ENCODE data around the gene SLC12A8.
A peak's percentile ranks its signal among the peaks of the same experiment; 100 is the strongest.

SLC12A8 gene

GRCh38 chr3:125151916-125152315, 60.6 kb downstream of the SLC12A8 start:
- Histone ChIP-seq H3K27me3 (no peaks in the 10 kb centered on the region), H3K36me3 (no peaks in the 10 kb centered on the region), H3K4me1 (no peaks in the 10 kb centered on the region), H3K4me3 (ENCODE audit: low read depth, low read length) (no peak overlapping the region), H3K9me3 (no peaks in the 10 kb centered on the region)
- no peak for DNase-seq
- no peak for TF ChIP-seq CTCF (IDR thresholded peaks at IDR 0.05; ENCODE audit: low read depth, low read length)

DNA sequence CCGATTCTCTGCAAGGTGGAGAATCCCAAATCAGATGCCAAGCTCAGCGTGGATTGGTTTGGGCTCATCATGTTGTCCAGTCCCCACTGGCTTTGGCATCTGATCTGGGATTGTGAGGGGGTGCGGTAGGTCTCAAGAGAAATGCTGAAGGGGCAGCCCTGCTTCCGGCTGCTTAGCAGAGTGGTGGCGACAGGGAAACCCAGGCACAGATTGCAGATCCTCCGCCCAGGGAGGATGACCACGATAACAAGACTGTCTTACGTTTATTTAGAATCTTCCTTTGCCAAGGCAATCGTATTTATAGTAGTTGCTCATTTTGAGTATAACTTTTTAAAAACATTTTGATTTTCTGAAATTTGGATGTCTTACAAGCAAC, 61.1 kb downstream of the SLC12A8 start:
- no peaks in the 10 kb centered on the region for H3K4me1 ChIP-seq
- no peaks in the 10 kb centered on the region for H3K27me3 ChIP-seq
- no peaks in the 10 kb centered on the region for H3K36me3 ChIP-seq
- H3K4me3 ChIP-seq (ENCODE audit: low read depth, low read length), result no peak overlapping the region
- no peak for TF ChIP-seq CTCF (IDR thresholded peaks at IDR 0.05; ENCODE audit: low read depth, low read length)
- no peaks in the 10 kb centered on the region for H3K9me3 ChIP-seq
- DNase-seq, result no peak

DNA sequence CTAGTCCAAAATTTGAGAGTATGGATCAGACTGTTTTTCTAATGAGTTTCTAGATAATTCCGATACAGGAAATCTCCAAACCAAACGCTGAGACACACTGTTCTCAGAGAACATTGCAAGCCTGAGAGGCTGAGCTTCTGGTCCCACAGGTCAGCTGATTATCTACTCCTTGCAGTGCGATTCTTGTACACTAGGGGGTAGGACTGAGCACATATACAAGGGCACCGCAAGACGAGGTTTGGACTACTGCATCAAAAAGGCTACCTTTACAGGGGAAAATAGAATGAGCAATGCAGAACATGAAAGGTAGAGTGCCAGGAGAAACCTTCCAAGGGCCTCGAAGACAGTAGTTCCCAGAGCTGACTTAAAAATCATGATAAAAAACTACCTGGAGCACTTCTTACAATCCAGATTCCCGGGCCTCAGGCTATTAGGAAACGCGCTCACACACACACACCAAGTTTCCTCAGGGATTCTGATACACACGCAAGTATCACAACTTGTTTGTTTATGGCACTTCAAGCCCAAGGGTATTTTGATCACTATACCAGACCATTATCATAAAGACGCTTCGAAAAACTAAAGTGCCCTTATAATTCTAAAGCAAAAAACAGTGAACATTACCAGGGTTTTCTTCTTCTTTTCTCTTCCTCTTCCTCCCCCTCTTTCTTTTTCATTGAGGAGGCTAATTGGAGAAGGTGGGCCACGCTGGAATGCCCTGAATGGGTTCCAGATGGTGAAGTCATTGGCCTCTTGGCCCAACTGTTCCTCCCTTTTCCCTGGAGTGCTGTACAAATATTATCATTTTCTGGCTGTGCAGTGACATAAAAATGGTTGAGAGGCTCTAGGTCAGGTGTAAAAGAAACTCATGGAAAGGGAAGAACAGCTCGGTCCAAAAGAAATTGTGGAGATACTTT, 61.8 kb downstream of the SLC12A8 start:
- Histone ChIP-seq H3K4me1 (no peaks in the 10 kb centered on the region), H3K36me3 (no peaks in the 10 kb centered on the region), H3K9me3 (no peaks in the 10 kb centered on the region), H3K27me3 (no peaks in the 10 kb centered on the region), H3K4me3 (ENCODE audit: low read depth, low read length) (no peak overlapping the region)
- peak; percentile 89 for TF ChIP-seq CTCF (IDR thresholded peaks at IDR 0.05; ENCODE audit: low read depth, low read length)
- peak; percentile 66 for DNase-seq

- H3K4me1 ChIP-seq, result no peaks in the 10 kb centered on the region
- no peaks in the 10 kb centered on the region for H3K27me3 ChIP-seq
- no peak for TF ChIP-seq CTCF (IDR thresholded peaks at IDR 0.05; ENCODE audit: low read depth, low read length)
- no peak for DNase-seq
- no peaks in the 10 kb centered on the region for H3K36me3 ChIP-seq
- no peaks in the 10 kb centered on the region for H3K9me3 ChIP-seq
- H3K4me3 ChIP-seq (ENCODE audit: low read depth, low read length), result no peak overlapping the region
These were observed 63.1 kb downstream of the SLC12A8 start for GRCh38 chr3:125149462-125149861.

DNA sequence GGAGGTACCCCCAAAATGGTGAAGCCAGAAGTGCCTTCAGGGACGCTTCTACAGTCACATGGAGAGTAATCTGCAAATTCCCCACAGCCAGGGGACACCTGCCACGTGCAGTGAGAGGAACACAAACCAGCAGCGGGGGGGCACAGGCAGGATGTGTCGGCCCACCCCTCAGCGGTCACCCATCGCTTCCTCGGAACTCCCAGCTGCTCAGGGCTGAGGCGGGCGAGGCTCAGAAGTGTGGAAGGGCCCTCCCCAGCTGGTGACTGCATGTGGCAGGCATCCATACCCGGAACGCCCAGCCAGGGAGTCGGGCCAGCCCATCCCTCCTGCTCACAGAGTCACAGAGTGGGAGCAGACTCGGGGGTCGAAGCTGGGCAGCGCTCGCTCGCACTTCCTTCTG, 63.7 kb downstream of the SLC12A8 start:
- TF ChIP-seq CTCF (IDR thresholded peaks at IDR 0.05; ENCODE audit: low read depth, low read length), result no peak
- DNase-seq, result no peak
- no peaks in the 10 kb centered on the region for H3K4me1 ChIP-seq
- H3K9me3 ChIP-seq, result no peaks in the 10 kb centered on the region
- H3K36me3 ChIP-seq, result no peaks in the 10 kb centered on the region
- no peaks in the 10 kb centered on the region for H3K27me3 ChIP-seq
- no peak overlapping the region for H3K4me3 ChIP-seq (ENCODE audit: low read depth, low read length)
